CD4-positive, alpha-beta T cell treated with Interferon alpha-2 for 1 hour (primary cell): Measurements from ENCODE around the gene TRIM40.

ENCODE experiments used
- DNase-seq, 2 donors: peaks; one replicate each; pipeline ENCODE4 v3.0.0-alpha.2; 2020 to 2022

The TRIM40 gene

DNA sequence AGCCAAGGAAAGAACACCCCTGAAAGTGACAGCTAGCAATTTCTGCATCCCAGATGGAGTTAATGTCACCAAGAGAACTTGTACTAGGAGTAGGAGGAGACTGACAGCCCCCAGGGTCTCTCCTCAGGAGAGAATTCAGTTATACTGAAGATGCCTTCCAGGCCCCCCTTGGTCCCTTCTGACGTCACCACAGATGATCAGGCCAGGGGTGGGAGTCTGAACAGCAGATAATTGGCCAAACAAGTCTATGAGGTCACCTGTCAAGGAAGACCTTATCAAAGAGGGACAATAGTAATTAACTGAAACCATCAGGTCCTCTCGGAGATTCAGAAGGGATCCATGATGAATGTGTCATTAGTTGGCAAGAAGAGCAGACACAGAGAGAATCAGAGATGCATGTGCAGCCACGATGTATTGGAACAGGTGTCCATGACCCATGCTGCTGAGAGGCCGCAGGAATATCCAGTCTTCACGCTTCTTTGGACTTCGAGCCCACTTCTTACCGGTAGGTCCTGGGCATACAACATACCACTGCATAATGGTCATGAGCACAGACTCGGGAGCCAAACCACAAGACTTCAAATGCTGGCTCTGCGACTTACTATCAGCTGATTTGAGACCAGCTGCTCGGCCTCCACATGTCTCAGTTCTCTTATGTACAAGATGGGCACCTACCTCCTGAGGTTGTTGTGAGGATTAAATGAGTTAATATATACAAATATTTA, 14.9 kb downstream of the TRIM40 start:
- no peak for DNase-seq

DNA sequence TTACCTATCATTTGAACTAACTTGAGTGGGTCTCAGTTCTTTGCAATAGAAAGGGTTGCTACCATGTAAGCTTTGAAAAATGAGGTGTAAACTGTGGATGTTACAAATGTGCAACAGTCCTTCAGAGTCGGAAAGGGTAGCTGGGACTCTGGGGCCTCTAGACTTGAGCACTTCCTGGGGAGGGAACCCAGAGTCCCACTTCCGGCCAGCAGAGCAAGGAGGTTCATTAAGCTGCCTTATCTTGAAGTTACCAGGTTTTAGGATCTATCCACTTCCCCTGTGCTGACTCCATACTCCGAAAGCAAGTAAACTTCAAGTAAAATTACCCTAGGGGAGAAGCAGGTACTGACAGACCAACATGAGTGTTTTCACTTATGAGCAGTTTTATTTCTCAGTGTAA, 15.6 kb downstream of the TRIM40 start:
- DNase-seq = no peak

DNA sequence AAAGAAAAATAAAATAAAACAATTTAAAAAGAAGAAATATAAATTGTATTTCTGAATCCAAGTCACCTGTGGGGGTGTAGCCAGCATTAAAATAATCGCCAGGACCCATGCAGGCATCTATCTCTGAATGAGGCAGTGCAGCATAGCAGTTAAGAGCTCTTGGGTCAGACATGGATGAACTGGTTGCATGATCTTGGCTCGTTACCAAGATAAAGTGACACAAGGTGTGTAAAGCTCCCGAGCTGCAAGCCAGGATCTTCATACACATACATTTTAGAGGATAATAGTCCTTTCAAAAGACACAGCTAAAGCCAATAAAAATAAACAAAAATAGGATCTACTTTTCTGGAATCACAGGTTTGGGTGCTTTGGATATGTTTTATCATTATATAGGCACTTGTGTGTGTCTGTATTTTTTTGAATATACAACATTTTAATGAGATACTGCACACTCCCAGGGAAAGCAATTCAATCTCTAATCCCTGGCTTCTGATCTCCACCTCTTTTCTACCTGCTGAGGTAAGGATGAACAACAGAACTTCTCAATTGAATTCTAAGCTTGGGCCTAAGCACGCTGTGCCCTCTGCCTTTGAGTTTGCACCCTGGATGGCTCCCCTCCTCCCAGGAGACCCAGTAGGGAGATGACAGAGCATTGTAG, 16.2 kb downstream of the TRIM40 start:
- DNase-seq = no peak

DNA sequence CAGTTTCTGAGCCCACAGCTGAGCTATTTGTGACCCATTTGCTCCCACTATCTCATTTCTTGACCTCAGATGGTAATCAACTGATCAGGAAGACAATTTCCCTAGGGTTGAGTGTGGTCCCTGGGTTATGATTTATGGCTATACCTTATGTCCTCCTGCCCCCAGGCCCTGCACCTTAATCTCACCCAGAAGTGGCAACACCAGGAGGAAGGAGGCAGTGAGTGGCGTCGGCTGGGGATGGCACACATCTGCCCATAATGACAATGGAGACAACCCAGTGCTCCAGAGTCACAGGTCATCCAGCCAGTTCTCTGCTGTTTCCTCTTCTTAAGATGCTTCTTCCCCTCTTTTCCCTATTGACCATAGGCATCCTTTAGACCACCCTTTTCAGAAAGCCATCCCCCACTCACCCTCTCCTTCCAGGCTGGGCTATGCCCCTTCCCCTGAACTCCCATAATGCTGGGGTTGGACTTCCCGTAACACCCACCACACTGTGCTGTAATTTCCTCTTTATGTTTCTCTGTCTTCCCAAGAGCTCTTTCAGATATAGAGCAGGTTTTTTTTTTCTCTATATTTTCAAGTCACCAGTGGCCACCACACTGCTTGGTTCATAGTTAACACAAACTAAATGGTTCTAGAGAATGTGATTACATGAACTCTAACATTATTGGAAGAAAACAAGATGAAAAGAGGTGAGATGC, 17.1 kb downstream of the TRIM40 start:
- DNase-seq = no peak

DNA sequence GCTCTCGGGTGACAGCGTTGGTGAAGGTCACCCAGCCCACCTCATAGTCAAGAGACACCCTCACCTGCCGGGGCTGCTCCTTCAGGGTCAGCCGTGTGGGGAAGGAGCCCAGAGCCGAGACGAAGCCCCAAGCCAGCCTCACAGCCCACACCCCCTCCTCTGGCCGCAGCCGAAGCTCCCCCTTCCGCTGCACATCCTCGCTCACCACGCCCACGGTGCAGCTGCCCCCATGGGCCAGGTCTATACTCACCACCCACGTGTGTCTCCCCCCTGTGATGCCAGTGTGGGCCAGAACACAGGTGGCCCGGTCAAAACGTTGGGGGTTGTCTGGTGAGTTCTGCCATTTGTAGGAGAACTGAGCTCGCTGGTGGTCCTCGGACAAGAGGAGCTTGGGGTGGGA, 18.1 kb downstream of the TRIM40 start:
- no peak for DNase-seq

DNA sequence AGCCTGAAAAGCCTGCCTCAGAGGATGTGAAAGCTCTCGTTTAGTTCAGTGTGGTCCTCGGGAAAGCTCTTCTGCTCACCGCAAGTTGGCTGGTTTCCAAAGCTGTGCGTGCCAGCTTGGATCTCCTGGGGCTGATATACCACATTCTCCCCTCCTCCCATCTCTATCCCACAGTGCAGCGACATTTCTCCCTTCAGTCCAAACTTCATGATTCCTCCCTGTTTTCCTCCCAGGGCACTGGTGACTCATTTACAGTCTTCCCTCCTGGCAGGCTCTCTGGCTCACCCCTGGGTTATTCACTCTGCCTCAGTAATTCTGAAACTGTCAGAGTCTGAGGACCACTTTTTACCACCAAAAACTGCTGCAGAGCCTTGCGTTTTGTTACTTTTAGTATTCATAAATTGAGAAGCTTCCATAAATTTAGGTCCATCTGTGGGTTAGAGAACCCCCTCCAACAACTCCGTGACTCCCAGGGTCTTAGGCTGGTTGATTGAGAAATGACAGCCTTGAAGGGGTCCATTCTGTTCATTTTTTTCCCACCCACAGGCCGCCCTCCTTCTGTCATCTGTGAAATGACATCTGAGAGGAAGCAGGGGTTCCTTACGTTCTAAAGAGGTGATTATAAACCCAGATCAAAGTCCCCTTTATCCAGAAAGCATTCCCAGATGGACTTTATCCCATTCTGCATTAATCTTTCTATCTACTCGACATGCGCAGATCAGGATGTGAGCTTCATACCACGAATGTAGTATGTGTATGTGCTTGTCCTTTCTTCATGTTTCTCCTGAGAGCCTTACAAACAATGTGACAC, 19.0 kb downstream of the TRIM40 start:
- DNase-seq = no peak

DNA sequence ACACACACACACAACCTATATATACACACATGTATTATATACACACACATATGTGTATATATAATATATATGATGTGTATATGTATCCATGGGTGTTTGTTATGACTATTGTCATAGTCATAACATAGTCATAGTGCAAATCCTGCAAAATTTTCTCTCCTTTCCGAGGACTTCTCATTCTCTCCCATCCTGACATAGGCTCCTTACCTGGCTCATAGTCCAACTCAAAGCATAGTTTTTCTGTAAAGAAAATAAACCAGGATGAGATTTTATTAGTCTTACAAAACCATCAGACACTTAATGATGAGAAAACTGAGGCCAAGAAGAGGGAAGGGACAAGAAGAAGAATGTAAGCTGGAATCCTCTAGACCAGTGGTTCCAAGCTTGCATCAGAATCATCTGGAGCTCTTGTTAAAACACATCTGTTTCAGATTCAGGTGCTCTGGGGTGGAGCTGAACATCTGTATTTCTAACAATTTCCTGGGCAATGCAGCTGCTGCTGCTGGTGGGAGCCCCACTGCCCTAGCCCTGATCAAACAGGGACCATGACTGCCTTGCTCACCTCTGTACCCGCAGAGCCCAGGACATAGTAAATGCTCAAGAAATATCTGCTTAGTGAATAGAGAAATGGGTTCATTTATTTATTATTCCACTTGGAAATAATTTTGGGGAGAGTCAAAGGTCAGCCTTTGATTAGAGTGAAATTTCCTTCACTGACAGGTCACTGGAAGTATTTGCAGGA, 19.8 kb downstream of the TRIM40 start:
- DNase-seq = no peak

DNA sequence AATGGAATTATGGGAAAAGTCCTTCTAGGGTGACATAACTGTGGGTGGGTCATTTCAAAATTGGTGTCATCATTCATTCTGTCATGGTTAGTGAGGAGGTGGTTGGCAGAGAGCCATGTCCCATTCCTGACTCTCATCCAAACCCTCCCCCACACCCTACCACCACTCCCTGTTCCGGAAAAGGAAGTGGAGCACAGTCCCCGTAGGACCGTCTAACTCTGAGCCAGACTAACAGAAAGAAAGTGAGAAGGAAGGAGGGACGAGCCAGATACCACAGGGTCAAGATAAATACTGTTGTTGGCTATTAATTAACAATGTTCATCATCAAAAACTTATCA, 20.3 kb downstream of the TRIM40 start:
- no peak for DNase-seq

DNA sequence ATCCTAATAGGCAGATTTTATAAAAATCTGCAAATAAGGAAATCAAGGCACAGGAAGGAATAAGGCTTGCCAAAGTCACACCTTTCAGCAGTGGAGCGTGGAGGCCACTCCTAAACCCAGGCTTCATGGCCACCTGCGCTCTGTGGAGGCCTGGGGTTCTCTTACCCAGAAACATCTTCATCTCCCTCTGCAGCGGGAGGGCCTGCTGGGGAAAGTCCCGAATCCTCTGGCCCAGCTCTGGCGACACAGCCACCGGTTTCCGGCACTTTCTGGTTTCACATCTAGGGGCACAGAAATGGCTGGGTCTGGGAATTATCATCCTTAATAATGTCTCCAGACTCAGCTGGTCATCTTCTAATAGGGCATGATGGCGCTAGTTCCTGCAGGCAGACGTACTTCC, 20.8 kb downstream of the TRIM40 start:
- no peak for DNase-seq

DNA sequence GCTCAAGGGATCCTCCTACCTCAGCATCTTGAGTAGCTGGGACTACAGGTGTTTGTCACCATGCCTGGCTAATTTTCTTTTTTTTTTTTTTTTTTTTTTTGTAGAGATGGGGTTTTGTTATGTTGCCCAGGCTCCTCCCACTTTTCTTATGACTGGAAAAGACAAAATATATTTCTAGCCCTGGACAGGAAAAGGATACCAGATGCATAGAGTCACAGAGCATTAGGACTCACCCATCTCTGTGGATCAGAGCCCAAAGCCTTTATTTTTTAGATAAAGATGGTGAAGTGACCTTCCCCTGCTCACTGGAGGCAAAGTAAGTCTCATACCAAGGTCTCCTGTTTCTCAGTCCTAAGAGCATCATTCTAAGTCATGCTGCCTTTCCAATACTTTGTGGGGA, 21.6 kb downstream of the TRIM40 start:
- DNase-seq = no peak

DNA sequence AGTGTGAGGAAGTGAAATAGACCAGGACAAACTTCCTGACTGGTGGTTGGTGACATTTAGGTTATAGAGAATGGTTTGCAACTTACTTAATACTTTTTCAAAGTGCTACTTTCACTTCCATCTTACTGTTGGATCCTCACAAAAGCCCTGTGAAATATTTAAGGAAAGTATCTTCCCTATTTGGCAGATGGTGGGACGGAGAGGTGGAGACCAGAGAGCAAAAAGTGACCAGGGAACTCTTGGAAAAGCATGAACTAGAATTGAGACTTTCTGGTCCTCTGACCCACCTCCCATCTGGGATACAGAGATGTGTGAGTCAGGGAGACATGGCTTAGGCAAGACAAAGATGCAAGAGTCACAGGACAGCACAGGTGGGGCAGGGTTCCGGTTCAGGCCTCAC, 22.1 kb downstream of the TRIM40 start:
- DNase-seq = no peak

DNA sequence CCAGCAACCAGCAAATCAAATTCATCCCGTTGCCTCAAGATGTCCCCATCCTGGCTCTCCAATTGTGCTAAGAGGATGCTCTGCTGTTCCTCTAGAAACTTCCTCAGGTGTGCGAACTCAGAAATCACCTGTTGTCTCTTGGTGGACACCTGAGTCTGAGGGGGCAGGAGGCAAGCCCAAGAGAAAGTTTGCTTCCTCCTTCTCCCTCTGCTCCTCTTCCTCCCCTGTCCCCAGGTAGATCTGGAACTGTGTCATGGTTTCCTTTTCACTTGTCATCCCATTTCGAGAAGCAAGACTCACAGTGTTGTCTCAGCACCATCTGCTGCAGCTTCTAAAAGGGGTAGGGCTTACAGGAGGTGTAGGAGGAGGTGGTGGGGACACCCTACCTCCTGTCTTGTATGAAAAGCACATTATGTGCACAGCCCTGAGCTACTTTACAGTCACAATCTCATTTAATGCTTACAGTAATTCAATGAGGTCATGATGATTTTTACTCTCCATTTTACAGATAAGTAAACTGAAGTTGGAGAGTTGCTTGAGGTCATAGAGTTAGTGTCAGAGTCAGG, 22.6 kb downstream of the TRIM40 start:
- no peak for DNase-seq

DNA sequence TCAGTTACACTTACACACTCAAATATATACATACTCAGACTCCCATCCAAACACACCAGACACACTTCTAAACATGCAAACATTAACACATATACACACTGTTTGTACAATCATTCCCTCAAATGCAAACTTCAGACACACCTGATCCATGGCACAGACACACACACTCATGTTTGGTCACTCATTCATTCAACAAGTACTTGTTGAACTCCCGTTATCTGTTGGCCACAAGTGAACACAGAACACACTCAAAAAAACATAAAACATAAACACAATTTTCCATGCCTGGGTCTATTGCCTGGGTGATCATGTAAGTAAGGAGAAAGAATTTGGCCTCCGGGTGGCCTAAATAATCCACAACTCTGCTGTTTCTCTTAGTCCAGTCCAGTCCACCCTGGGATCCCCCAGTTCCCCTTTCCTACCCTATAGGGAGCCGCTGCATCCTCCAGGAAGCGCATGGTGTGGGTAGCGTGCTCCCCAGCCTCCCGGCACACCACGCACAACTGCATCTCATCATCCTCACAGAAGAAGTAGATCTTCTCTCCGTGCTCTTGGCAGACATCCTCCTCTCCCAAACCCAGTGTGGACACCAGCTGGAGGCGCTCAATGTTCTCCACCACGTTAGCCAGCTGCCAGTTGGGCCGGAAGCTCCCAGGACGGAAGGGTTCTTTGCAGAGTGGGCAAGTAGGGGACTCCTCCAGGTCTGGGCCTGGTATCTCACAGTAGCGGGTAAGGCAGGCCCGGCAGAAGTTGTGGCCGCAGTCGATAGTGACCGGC, 24.3 kb downstream of the TRIM40 start:
- no peak for DNase-seq

DNA sequence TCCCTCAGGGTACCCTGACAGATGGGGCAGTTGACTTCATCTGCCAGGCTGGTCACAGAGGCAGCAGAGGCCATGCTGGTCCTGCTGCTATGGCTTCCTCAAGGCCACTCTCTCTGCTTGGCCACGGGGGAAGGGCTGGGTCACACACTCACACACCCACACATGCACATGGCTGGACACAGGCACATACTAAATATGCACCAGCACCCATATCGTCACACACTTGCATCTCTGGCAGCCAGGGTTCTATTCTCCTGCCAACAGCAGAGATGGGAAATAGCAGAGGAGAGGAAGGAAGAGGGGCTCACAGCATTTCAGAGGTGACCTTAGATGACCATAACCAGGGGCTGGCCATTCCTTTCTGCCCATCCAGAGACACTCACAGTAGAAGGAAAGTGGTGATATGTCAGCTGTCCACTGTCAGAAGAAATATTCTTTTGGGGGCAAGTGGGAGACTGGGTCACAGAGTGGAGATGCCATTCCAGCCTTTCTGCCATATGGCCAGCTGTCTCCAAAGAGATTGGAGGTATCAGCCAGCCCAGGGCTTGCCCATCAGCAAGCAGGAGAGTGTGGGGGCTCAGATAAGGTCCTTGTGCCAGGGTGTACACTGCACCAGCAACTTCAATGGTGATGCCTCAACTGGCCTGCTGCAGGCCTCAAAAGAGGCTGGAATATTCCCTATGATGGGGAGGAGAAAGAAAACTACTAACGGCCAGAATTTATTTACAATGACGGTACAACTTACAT, 25.0 kb downstream of the TRIM40 start, which contains the start of gene TRIM10:
TSS of gene TRIM10 (minus strand) at position 427 of the 747 bp plus-strand sequence. CDS start at position 74, 353 bp downstream.
- DNase-seq = no peak

DNA sequence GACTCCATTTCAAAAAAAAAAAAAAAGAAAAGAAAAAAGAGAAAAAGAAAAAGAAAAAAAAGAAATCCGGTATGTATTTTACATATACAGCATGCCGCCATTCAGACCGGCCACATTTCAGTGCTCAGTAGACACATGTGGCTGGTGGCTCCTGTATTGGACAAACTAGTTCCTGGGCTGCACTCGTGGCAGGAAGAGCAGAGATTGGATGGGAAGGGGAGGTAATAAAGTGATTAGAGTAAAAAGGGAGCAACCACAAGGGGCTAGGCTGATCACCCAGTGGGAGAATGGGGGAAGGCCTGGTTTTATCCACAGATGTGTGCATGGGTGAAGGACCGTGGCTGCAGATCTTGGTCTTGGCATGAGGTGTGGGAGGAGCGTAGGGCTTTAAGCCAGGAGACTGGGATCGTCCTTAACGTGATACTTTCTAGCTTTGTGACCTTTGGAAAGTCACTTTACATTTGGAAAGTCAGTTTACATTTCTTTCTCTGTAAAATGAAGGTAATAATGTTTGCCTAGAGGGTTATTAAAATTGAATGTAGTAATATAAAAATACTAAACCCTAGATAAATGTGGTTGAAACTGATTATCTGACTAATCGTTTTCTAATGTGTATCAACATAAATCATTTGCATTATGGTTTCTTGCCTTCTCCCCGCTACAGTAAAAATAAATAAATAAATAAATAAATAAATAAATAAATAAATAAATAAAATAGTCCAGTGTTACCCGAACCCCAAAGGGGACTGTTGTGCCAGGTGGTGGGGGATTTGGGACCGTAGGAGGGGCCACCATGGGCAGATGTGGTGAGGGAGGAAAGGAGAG, 26.5 kb downstream of the TRIM40 start:
- no peak for DNase-seq

DNA sequence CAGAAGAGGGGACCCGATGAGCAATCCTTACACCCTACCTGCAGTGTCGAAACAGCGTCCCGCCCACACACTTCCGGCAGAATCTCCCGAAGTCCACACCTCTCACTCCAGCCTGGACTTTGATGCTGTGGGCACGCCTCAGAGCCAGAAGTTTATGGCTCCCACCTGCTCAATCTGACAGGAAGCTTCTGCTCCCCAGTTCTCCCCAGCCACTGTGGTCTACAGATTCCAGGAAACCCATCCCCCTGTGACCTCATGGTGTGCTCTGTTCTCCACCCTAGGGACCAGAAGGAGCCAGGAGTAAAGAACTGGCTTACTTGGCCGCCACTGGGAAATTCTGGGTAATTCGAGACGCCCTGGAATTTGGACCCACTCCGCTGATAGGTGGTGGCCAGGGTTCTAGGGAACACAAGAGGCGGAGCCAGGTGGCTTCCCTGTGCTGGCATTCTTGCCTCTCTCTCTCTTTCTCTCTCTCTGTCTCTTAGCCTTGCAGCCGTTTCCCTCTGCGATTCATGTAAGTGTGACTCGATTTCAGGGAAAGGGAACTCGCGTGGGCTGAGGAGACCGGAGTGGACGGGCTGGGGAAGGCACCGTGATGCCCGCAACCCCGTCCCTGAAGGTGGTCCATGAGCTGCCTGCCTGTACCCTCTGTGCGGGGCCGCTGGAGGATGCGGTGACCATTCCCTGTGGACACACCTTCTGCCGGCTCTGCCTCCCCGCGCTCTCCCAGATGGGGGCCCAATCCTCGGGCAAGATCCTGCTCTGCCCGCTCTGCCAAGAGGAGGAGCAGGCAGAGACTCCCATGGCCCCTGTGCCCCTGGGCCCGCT, 27.4 kb downstream of the TRIM40 start, which contains the start of gene TRIM15:
TSS of gene TRIM15 (plus strand) at position 457 of the 828 bp plus-strand sequence. CDS start at position 596, 139 bp downstream.
- peak in 1 of 2 donors; percentile 36 for DNase-seq

DNA sequence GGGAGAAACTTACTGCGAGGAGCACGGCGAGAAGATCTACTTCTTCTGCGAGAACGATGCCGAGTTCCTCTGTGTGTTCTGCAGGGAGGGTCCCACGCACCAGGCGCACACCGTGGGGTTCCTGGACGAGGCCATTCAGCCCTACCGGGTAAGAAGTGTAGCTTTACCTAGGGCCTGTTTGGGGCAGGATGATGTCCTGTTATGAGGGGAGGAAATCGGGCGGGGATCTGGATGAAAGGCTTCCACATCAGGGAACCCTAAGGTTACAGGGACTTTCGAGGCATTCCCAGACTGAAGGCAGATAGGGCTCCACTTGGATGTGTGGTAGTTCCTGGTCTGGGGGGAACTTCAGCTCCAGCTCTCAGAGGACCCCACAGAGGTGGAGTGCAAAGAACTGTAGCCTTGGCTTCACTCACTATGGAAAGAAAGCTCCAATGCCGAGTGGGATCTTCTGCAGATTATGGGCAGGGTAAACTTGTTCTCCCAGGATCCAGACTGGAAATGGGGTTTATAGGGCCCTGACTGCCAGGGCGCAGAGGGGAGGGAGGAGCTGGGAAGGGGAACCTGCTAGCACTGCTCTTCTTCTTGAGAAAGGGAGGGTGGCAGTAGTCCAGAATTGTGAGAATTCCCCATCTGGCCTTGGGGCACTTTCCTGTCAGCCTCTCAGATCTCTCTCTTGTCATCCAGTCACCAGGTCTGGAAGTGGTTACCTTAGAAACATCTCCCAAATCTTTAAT, 28.1 kb downstream of the TRIM40 start:
- no peak for DNase-seq

DNA sequence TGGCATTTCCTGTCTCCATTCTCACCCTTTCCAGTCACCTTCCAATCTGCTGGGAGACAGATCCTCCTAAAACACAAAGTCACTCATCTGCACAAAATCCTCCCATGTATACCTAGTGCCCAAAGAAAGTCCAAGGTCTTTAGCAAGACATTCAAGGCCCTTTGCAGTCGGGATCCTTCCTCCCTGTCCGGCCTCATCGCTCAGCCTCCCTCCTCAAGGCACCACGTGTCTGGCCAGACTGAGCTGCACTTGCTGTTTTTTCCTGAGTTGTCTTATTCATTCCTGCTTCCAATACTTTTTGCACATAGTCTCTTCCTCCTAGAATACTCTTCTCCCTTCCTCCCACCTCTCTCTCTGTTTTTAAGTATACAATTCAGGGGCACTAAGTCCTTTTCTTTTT, 28.8 kb downstream of the TRIM40 start:
- no peak for DNase-seq
